Right renal pelvis (tissue), 4 donors: ENCODE data around the gene WAPL. TPM values are rescaled to one million over a fixed set of nuclear protein-coding genes. Genes with fewer than 3 reads are reported as not detected.
"Not testable (repeated sequence)": the region's sequence is repeated elsewhere in the genome, so short reads cannot be mapped to it uniquely, and the experiment has no call there.

ENCODE experiments used
- DNase-seq, 4 donors: peaks; one replicate each; pipeline ENCODE4 v3.0.0-alpha.2; 2013; ENCODE audit warnings: low read depth in 4 of 4, low spot score in 3 of 4, missing footprints in 1 of 4
- polyA plus RNA-seq, 4 donors: library from polyadenylated mRNA; unstranded; fragments of 120-200 nt; gene quantifications; one replicate each; pipeline ENCODE4 v1.2.1, GENCODE V29; 2013; ENCODE audit not compliant: insufficient read length in 4 of 4

Gene WAPL
- polyA plus RNA-seq, 4 donors: 42.3 to 52.1 (median 50.3) TPM

DNA sequence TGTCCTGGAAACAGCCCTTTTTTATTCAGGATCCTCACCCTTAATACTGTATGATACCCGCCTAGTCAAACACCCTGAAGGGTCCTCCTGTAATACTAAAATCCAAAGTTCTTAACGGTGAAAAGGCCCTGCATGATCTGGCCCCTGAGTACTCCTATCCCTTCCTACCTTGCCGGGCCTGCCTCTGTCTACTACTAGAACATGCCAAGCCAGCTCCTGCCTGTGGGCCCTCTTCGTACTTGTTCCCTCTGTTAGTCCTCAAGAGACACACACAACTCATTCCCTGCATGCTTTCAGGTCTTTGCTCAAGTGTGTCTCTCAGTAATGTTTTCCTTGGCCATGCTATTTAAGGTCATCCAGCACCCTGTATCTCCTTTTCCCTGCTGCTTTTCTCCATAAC, 5.0 kb upstream of the WAPL start:
- no peak for DNase-seq

- not testable (repeated sequence) for DNase-seq
These were observed 4.1 kb upstream of the WAPL start for GRCh38 chr10:86525713-86526112.

DNA sequence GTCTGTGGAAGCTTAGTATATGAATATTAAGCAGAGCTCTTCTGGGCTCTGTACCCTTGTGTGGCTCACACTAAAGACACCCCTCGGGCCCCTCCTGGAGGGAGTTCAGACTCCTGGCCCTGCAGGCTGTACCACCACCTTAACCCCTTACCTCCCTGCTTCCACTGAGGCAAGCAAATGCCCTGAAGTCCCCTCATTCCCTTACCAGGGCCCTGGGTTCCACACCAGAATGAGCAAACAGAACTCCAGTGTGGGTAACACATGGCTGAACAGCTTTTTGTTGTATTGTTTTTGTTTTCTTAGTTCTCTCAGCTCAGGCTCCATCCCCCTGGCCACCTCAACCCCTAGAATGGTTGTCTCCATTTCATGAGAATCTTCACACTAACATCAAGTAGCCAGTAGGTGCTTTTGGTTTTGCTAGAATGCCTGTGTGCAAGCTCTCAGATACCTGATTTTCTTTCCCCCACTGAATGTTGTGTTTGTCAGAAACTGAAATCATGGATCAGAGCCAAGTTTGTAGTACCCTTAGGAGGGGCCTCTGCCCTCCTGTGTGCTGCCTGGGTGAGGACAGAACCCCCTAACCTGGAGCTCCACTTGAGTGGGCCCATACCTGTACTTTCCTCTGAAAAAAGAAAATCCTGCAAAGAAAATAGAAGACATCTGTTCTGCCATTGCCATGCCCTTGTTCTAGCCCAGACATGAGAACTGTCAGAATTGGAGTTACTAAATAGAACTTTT, 2.8 kb upstream of the WAPL start:
- DNase-seq: no peak

- no peak for DNase-seq
These were observed 1.8 kb upstream of the WAPL start for GRCh38 chr10:86523348-86523747.

DNA sequence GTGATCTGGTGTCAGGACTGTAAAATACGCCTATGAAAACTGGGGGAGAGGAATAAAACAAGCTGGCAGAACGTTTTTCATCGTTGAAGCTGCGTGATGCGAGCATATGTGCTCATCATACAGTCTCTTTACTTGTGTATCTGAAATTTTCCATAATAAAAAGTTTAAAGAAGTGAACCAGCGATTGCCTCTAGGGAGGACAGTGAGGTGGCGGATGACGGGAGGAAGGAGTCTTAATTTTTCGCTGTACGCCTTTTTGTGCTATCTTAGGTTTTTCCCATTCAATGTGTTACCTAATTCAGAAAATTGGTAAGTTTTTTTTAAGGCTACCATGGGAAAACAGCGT, 891 bp upstream of the WAPL start:
- DNase-seq: no peak

- DNase-seq: no peak
These were observed 518 bp downstream of the WAPL start for GRCh38 chr10:86520871-86521677.

- no peak for DNase-seq
These were observed 2.8 kb downstream of the WAPL start for GRCh38 chr10:86518781-86519180.

GRCh38 chr10:86512137-86512536, 9.5 kb downstream of the WAPL start:
- no peak for DNase-seq

GRCh38 chr10:86511027-86511865, 10.3 kb downstream of the WAPL start:
- DNase-seq: no peak

GRCh38 chr10:86509145-86509544, 12.4 kb downstream of the WAPL start:
- DNase-seq: no peak

GRCh38 chr10:86508217-86508616, 13.4 kb downstream of the WAPL start:
- no peak for DNase-seq

DNA sequence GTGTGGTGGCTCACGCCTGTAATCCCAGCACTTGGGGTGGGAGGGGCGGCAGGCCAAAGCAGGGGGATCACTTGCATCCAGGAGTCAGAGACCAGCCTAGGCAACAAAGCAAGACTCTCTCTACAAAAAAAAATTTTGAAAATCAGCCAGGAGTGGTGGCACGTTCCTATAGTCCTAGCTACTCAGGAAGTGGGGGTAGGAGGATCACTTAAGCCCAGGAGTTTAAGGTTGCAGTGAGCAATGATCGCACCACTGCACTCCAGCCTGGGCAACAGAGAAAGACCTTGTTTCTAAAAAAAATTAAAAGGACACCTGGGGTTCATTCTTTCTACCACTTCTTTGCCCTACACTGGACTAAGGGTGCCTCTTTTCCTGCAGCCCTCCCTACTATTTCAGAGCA, 15.1 kb downstream of the WAPL start:
- no peak for DNase-seq

- no peak for DNase-seq
These were observed 15.5 kb downstream of the WAPL start for GRCh38 chr10:86506062-86506461.

DNA sequence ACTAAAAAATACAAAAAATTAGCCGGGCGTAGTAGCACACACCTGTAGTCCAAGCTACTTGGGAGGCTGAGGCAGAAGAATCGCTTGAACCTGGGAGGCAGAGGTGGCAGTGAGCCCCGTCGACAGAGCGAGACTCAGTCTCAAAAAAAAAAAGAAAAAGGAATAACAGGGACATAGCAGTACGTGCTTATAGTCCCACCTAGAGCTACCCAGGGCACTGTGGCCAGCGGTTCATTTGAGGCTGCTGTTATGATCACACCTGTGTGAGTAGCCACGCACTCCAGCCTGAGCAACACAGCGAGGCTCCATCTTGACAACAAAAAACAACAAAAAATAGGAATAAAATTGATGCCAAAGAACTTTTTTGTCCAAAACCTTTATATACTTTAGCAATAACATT, 17.1 kb downstream of the WAPL start:
- DNase-seq: no peak

DNA sequence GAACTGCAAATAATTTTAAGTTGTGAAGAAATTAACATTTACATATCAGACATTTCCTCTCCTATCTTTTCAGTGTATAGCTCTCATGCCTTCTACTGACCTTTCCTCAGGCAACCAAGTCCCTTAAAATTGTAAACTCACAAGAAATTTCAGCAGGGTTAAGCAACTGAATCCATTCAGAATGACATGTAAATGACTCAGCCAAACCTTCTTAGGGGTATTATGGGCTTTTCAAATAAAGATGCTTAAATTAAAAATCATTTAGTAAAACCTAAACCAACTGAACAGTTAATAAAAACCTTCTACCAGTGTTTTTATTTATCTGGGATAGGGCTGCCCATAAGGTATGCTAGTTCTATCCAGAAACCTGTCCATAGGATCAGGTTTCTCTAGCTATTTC, 20.7 kb downstream of the WAPL start:
- no peak for DNase-seq

- DNase-seq: no peak
These were observed 23.0 kb downstream of the WAPL start for GRCh38 chr10:86498598-86498997.

GRCh38 chr10:86497621-86498020, 24.0 kb downstream of the WAPL start:
- DNase-seq: no peak

GRCh38 chr10:86489960-86490612, 31.5 kb downstream of the WAPL start:
- no peak for DNase-seq

DNA sequence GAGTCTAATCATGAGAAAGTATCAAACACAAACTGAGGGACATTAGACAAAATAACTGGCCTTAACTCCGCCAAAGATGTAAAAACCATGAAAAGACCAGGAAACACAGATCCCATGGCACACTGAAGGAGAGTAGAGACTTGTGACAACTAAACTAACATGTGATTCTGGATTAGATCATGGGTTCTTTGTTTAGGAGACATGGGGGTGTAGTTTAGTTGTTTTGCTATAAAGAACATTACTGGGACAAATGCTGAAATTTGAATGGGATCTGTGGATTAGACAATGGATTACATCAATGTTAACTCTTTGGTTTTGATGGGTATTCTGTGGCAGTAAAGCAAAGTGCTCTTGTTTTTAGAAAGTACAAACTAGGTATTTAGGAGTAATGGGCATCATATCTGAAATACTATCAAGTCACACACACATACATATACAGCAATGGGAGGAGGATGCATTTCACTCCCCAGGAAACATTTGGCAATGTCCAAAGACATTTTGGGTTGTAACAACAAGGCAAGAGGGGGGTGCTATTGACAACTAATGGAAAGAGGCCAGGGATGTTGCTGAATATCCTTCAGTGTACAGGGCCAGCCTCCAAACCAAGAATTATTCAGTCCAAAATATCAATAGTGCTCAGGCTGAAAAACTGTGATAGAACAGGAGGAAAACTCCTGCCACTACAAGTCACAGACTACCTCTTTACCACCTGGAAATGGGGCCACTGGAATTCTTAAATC, 32.4 kb downstream of the WAPL start:
- DNase-seq: no peak

DNA sequence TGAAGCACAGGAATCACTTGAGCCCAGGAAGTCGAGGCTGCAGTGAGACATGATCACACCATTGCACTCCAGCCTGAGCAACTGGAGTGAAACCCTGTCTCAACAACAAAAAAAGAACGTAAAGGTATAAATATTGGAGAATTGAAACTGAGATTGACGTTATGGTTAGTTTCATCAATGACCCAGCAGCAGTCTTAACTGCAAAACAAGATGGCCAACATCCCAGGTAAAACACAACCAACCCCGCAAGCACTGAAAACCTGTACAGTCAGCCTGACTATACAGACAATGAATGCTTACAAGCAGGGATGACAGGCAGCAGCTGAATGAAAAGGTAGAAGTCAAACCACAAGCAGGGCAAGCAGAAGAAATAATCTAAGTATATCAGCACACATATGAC, 34.7 kb downstream of the WAPL start:
- no peak for DNase-seq
